Peyer's patch (tissue), 4 donors: ENCODE data around the gene PRM3. TPM values are rescaled to one million over a fixed set of nuclear protein-coding genes. Genes with fewer than 3 reads are reported as not detected.

Source experiments
- DNase-seq, 3 donors: peaks; one replicate each; pipeline ENCODE4 v3.0.0-alpha.2; 2017 to 2019
- H3K27ac ChIP-seq, 4 donors: fragments of 200-600 bp; sonication (generic); one replicate each; pipeline ENCODE4 v1.5.1; 2016 to 2019
- H3K27me3 ChIP-seq, 2 donors: fragments of 200-600 bp; sonication (generic); one replicate each; pipeline ENCODE4 v1.5.1; 2019
- H3K36me3 ChIP-seq, 3 donors: fragments of 200-600 bp; sonication (generic); one replicate each; pipeline ENCODE4 v1.5.1; 2016 to 2019
- H3K4me1 ChIP-seq, 4 donors: fragments of 200-600 bp; sonication (generic); one replicate each; pipeline ENCODE4 v1.5.1; 2016 to 2019
- H3K4me3 ChIP-seq, 4 donors: fragments of 200-600 bp; sonication (generic); 1 replicate in 3 of 4; 2 replicates in 1 of 4; pipeline ENCODE4 v1.5.1; 2016 to 2019; ENCODE audit warnings: mild to moderate bottlenecking in 1 of 4
- H3K9me3 ChIP-seq, 4 donors: fragments of 200-600 bp; sonication (generic); one replicate each; pipeline ENCODE4 v1.5.1; 2016 to 2019; ENCODE audit warnings: mild to moderate bottlenecking in 1 of 4
- CTCF ChIP-seq, 6 experiments: fragments of 450-650 bp in 4 of 6; fragments of 200-600 bp in 2 of 6; sonication (generic) in 1 of 6; IDR thresholded peaks; one replicate each; pipeline ENCODE4 v1.5.1; 2017 to 2019; ENCODE audit warnings: antibody characterized with exemption in 6 of 6, mild to moderate bottlenecking in 3 of 6, moderate library complexity in 1 of 6
- POLR2A ChIP-seq, 2 donors: fragments of 450-650 bp; IDR thresholded peaks; one replicate each; pipeline ENCODE4 v1.5.1; 2017; ENCODE audit warnings: antibody characterized with exemption in 2 of 2, mild to moderate bottlenecking in 2 of 2, moderate library complexity in 2 of 2
- total RNA-seq, 4 donors: library from RNA; depleted of rRNA; stranded (reverse); fragments of >200 nt; gene quantifications; one replicate each; pipeline ENCODE4 v1.1.0, GENCODE V29; 2016

The PRM3 gene
- total RNA-seq, 4 donors from 2014 or later, result not detected

GRCh38 chr16:11238272-11239202 lies 34.9 kb downstream of the PRM3 start:
- H3K4me3 ChIP-seq, result no peak overlapping the region
- H3K36me3 ChIP-seq, result no peaks in the 10 kb centered on the region

GRCh38 chr16:11236461-11237254 lies 36.8 kb downstream of the PRM3 start:
- DNase-seq, result no peak
- no peaks in the 10 kb centered on the region for H3K36me3 ChIP-seq
- peaks cover 0 to 13% (median 11%) of the 10 kb centered on the region in 4 donors for H3K4me1 ChIP-seq
- no peaks in the 10 kb centered on the region for H3K9me3 ChIP-seq
- H3K27ac ChIP-seq, result no peak overlapping the region
- no peak overlapping the region for H3K4me3 ChIP-seq
- no peak for TF ChIP-seq POLR2A (IDR thresholded peaks at IDR 0.05)
- no peak for TF ChIP-seq CTCF (IDR thresholded peaks at IDR 0.05)
- H3K27me3 ChIP-seq, result no peaks in the 10 kb centered on the region

More at GRCh38 chr16:11238272-11239202, 34.9 kb downstream of the PRM3 start:
- Histone ChIP-seq H3K27me3 (no peaks in the 10 kb centered on the region), H3K27ac (no peak overlapping the region), H3K4me1 (peaks cover 0 to 11% (median 3%) of the 10 kb centered on the region in 4 donors), H3K9me3 (no peaks in the 10 kb centered on the region)
- TF ChIP-seq CTCF (IDR thresholded peaks at IDR 0.05), result no peak
- DNase-seq, result no peak

- peak overlapping the region in 2 of 4 donors; percentile 13 to 40 for H3K27ac ChIP-seq
These were observed 37.8 kb downstream of the PRM3 start for GRCh38 chr16:11235703-11235991.

GRCh38 chr16:11234884-11235702 lies 38.3 kb downstream of the PRM3 start:
- Histone ChIP-seq H3K9me3 (no peaks in the 10 kb centered on the region), H3K4me3 (no peak overlapping the region), H3K27me3 (no peaks in the 10 kb centered on the region), H3K4me1 (peaks cover 0 to 13% (median 11%) of the 10 kb centered on the region in 4 donors), H3K27ac (peak overlapping the region in 3 of 4 donors; percentile 13 to 85 (median 40)), H3K36me3 (no peaks in the 10 kb centered on the region)
- no peak for TF ChIP-seq POLR2A (IDR thresholded peaks at IDR 0.05)
- no peak for TF ChIP-seq CTCF (IDR thresholded peaks at IDR 0.05)
- DNase-seq, result no peak

More at GRCh38 chr16:11235703-11235991, 37.8 kb downstream of the PRM3 start:
- Histone ChIP-seq H3K36me3 (no peaks in the 10 kb centered on the region), H3K9me3 (no peaks in the 10 kb centered on the region), H3K27me3 (no peaks in the 10 kb centered on the region), H3K4me1 (peaks cover 0 to 13% (median 11%) of the 10 kb centered on the region in 4 donors), H3K4me3 (no peak overlapping the region)
- peak in 1 of 3 donors; percentile 72 for DNase-seq
- TF ChIP-seq CTCF (IDR thresholded peaks at IDR 0.05), result no peak
- TF ChIP-seq POLR2A (IDR thresholded peaks at IDR 0.05), result no peak

GRCh38 chr16:11233727-11234376 lies 39.6 kb downstream of the PRM3 start:
- no peaks in the 10 kb centered on the region for H3K27me3 ChIP-seq
- peak in 2 of 3 donors; percentile 58 to 74 for DNase-seq
- no peak for TF ChIP-seq POLR2A (IDR thresholded peaks at IDR 0.05)
- no peak for TF ChIP-seq CTCF (IDR thresholded peaks at IDR 0.05)

More at GRCh38 chr16:11233727-11234376, 39.6 kb downstream of the PRM3 start:
- H3K36me3 ChIP-seq, result no peaks in the 10 kb centered on the region
- peaks cover 0 to 13% (median 11%) of the 10 kb centered on the region in 4 donors for H3K4me1 ChIP-seq
- H3K9me3 ChIP-seq, result no peaks in the 10 kb centered on the region
- H3K27ac ChIP-seq, result peak overlapping the region; percentile 75 to 85 (median 80)
- no peak overlapping the region for H3K4me3 ChIP-seq
